ENCODE measurements around the gene CHODL.

DNA sequence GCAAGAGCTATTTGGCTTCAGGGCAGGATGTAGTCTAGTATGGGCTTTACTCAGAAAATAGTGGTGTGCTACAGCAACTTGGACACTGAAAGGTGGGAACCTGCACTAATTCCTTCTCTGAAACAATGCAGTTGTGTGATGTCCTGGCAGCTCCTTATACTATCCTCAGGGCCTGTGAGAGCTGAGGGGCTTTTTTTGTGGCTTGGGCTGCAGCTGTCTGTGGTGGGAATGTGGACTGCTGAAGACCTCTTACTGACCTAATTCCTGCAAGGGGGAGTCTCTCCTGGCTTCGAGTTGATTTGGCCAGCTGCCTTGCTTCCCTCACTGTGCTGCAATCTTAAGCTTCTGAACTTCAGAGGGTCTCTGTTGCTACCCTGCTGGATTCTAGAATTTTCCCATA is 22.3 kb upstream of the CHODL start:
- TF ChIP-seq POLR2A (IDR thresholded peaks at IDR 0.05; ENCODE audit: low read length) (no peak), ZFP36 (IDR thresholded peaks at IDR 0.05; ENCODE audit: borderline replicate concordance, partially characterized antibody) (no peak)
